ENCODE results near the gene TRAPPC12. TPM values are rescaled to one million over a fixed set of nuclear protein-coding genes. Genes with fewer than 3 reads are reported as not detected.

Gene TRAPPC12
- total RNA-seq, 4 donors from 2014 or later = 78.2 to 341 (median 183) TPM

GRCh38 chr2:3404349-3404894 lies 24.9 kb downstream of the TRAPPC12 start:
- Histone ChIP-seq H3K27ac (no peak overlapping the region), H3K27me3 (no peaks in the 10 kb centered on the region), H3K4me3 (no peak overlapping the region), H3K4me1 (peaks cover 0 to 4% (median 0%) of the 10 kb centered on the region in 4 donors), H3K9me3 (no peaks in the 10 kb centered on the region), H3K36me3 (peaks cover 0 to 25% (median 7%) of the 10 kb centered on the region in 4 donors)
- WGBS, 2 donors (ENCODE audit: low coverage in 1 of 2) = 94 to 96% methylated on average over 11 of the region's 11 CpGs
- in situ Hi-C loops (cut with MboI; ENCODE audit: low pct_ligation_motif_present in 1 of 4, low pct_unique_long_range_greater_than_20kb in 1 of 4, low sequenced_read_pairs in 3 of 4) = no loop called here
- no peak for DNase-seq
- intact Hi-C loops (cut with DNase I; ENCODE audit: low total_unique reads) = no loop called here
- no peak for TF ChIP-seq CTCF (IDR thresholded peaks at IDR 0.05)
- no peak for TF ChIP-seq POLR2A (IDR thresholded peaks at IDR 0.05)
- TF ChIP-seq EP300 (IDR thresholded peaks at IDR 0.05; ENCODE audit: low read depth) = no peak
- TF ChIP-seq POLR2AphosphoS5 (IDR thresholded peaks at IDR 0.05) = no peak

- Histone ChIP-seq H3K27ac (no peak overlapping the region), H3K36me3 (peaks cover 0 to 25% (median 7%) of the 10 kb centered on the region in 4 donors), H3K4me1 (no peaks in the 10 kb centered on the region), H3K9me3 (no peaks in the 10 kb centered on the region), H3K4me3 (no peak overlapping the region), H3K27me3 (no peaks in the 10 kb centered on the region)
- intact Hi-C loops (cut with DNase I; ENCODE audit: low total_unique reads) = no loop called here
- in situ Hi-C loops (cut with MboI; ENCODE audit: low pct_ligation_motif_present in 1 of 4, low pct_unique_long_range_greater_than_20kb in 1 of 4, low sequenced_read_pairs in 3 of 4) = no loop called here
- DNase-seq = no peak
- WGBS, 2 donors (ENCODE audit: low coverage in 1 of 2) = 92 to 94% methylated on average over 2 to 6 of the region's 6 CpGs
- TF ChIP-seq CTCF (IDR thresholded peaks at IDR 0.05) (no peak), POLR2AphosphoS5 (IDR thresholded peaks at IDR 0.05) (no peak)
Measured at GRCh38 chr2:3405307-3405706, 25.8 kb downstream of the TRAPPC12 start.

GRCh38 chr2:3405876-3406275 lies 26.4 kb downstream of the TRAPPC12 start:
- H3K9me3 ChIP-seq = no peaks in the 10 kb centered on the region
- 92 to 100% methylated on average over 2 to 7 of the region's 7 CpGs for WGBS, 2 donors (ENCODE audit: low coverage in 1 of 2)
- H3K4me1 ChIP-seq = no peaks in the 10 kb centered on the region
- DNase-seq = no peak
- intact Hi-C loops (cut with DNase I; ENCODE audit: low total_unique reads) (no loop called here), in situ Hi-C loops (cut with MboI; ENCODE audit: low pct_ligation_motif_present in 1 of 4, low pct_unique_long_range_greater_than_20kb in 1 of 4, low sequenced_read_pairs in 3 of 4) (no loop called here)
- peaks cover 0 to 21% (median 7%) of the 10 kb centered on the region in 4 donors for H3K36me3 ChIP-seq
- no peaks in the 10 kb centered on the region for H3K27me3 ChIP-seq
- no peak overlapping the region for H3K4me3 ChIP-seq
- no peak overlapping the region for H3K27ac ChIP-seq
- TF ChIP-seq POLR2AphosphoS5 (IDR thresholded peaks at IDR 0.05) (no peak), POLR2A (IDR thresholded peaks at IDR 0.05) (no peak), EP300 (IDR thresholded peaks at IDR 0.05; ENCODE audit: low read depth) (no peak), CTCF (IDR thresholded peaks at IDR 0.05) (no peak)

GRCh38 chr2:3406501-3406900 lies 27.0 kb downstream of the TRAPPC12 start:
- in situ Hi-C loops (cut with MboI; ENCODE audit: low pct_ligation_motif_present in 1 of 4, low pct_unique_long_range_greater_than_20kb in 1 of 4, low sequenced_read_pairs in 3 of 4) = no loop called here
- no peak overlapping the region for H3K4me3 ChIP-seq
- DNase-seq = no peak
- H3K4me1 ChIP-seq = no peaks in the 10 kb centered on the region
- intact Hi-C loops (cut with DNase I; ENCODE audit: low total_unique reads) = no loop called here
- no peak for TF ChIP-seq CTCF (IDR thresholded peaks at IDR 0.05)
- no peak for TF ChIP-seq POLR2AphosphoS5 (IDR thresholded peaks at IDR 0.05)
- no peak for TF ChIP-seq EP300 (IDR thresholded peaks at IDR 0.05; ENCODE audit: low read depth)
- no peak for TF ChIP-seq POLR2A (IDR thresholded peaks at IDR 0.05)
- 78 to 82% methylated on average over 3 of the region's 3 CpGs for WGBS, 2 donors (ENCODE audit: low coverage in 1 of 2)
- H3K27ac ChIP-seq = no peak overlapping the region
- no peaks in the 10 kb centered on the region for H3K9me3 ChIP-seq
- no peaks in the 10 kb centered on the region for H3K27me3 ChIP-seq
- H3K36me3 ChIP-seq = peaks cover 0 to 14% (median 7%) of the 10 kb centered on the region in 4 donors

All from transverse colon (tissue), 4 donors.